A549 (cell line): ENCODE data around the gene AK1.

Experiments
- CEBPB ChIP-seq, 2 experiments: fragments of >200 bp in 1 of 2; sonication (Bioruptor Twin) in 1 of 2; formaldehyde crosslinking in 1 of 2; IDR thresholded peaks; 2 replicates each; pipeline ENCODE4 v1.6.1; 2012 to 2016
- CHD2 ChIP-seq: fragments of 150-350 bp; IDR thresholded peaks from 2 replicates; pipeline ENCODE4 v1.6.1; 2014; ENCODE audit warnings: low read length; ENCODE audit not compliant: partially characterized antibody
- CHD4 ChIP-seq: fragments of 200-600 bp; sonication (generic); IDR thresholded peaks from 2 replicates; pipeline ENCODE4 v1.6.1; 2016; ENCODE audit warnings: antibody characterized with exemption, mild to moderate bottlenecking, borderline replicate concordance
- MYC ChIP-seq: IDR thresholded peaks from 2 replicates; pipeline ENCODE4 v1.6.1; 2012; ENCODE audit warnings: mild to moderate bottlenecking, inconsistent platforms, low read length, improper control_type of control experiment, borderline replicate concordance
- PHF8 ChIP-seq: fragments of 200-600 bp; sonication (generic); IDR thresholded peaks from 2 replicates; pipeline ENCODE4 v1.6.1; 2016; ENCODE audit warnings: low read depth, mild to moderate bottlenecking, antibody characterized with exemption, moderate library complexity, borderline replicate concordance
- POLR2A ChIP-seq: IDR thresholded peaks from 2 replicates; pipeline ENCODE4 v1.6.1; 2012; ENCODE audit warnings: mild to moderate bottlenecking, low read length
- RAD21 ChIP-seq, 2 experiments: fragments of >200 bp in 1 of 2; sonication (Bioruptor Twin) in 1 of 2; formaldehyde crosslinking in 1 of 2; IDR thresholded peaks in 1 of 2; conservative IDR thresholded peaks in 1 of 2; 2 replicates in 1 of 2; 3 replicates in 1 of 2; pipeline ENCODE4 v1.6.1; 2012 to 2018; ENCODE audit warnings: inconsistent platforms in 1 of 2
- RCOR1 ChIP-seq: fragments of 150-350 bp; IDR thresholded peaks from 2 replicates; pipeline ENCODE4 v1.6.1; 2014; ENCODE audit warnings: antibody characterized with exemption, low read length, low read depth
- RFX5 ChIP-seq: fragments of 450-650 bp; IDR thresholded peaks from 2 replicates; pipeline ENCODE4 v1.7.1; 2014; ENCODE audit warnings: antibody characterized with exemption, mild to moderate bottlenecking, moderate library complexity
- SMC3 ChIP-seq: fragments of >200 bp; sonication (Bioruptor Twin); formaldehyde crosslinking; IDR thresholded peaks from 3 replicates; pipeline ENCODE4 v1.6.1; 2018; ENCODE audit warnings: inconsistent platforms
- TF ChIP-seq, protein P1 (sequence below): fragments of >200 bp; sonication (Bioruptor Twin); formaldehyde crosslinking; IDR thresholded peaks from 3 replicates; pipeline ENCODE4 v1.5.1; 2016
- TF ChIP-seq, protein P2 (sequence below): fragments of 200-600 bp; sonication (generic); IDR thresholded peaks from 2 replicates; pipeline ENCODE4 v1.6.1; 2016; ENCODE audit warnings: antibody characterized with exemption, mild to moderate bottlenecking, moderate library complexity

DNA sequence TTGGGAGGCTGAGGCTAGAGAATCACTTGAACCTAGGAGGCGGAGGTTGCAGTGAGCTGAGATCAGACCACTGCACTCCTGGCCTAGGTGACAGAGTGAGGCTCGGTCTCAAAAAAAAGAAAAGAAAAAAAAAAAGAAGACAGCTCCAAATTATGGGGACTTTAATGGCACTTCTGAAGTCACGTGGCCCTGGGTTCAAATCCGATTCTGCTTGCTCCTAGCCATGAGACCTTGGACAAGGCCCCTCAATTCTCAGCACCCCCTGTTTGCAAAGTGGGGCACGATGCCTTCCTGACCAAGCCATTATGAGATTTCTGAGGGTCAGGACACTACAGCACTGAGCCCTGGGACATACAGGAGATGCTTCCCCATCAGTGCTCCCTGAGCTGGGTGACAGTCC lies 22.0 kb downstream of the AK1 start:
- TF ChIP-seq POLR2A (no peak), CEBPB (IDR thresholded peaks at IDR 0.05) (no peak), RFX5 (no peak), RCOR1 (no peak), MYC (no peak), PHF8 (no peak), CHD4 (no peak), RAD21 (conservative IDR thresholded peaks at IDR 0.05 in 1 of 2, IDR thresholded peaks at IDR 0.05 in 1 of 2) (no peak), SMC3 (no peak), CHD2 (no peak)
- TF ChIP-seq, protein P1, sequence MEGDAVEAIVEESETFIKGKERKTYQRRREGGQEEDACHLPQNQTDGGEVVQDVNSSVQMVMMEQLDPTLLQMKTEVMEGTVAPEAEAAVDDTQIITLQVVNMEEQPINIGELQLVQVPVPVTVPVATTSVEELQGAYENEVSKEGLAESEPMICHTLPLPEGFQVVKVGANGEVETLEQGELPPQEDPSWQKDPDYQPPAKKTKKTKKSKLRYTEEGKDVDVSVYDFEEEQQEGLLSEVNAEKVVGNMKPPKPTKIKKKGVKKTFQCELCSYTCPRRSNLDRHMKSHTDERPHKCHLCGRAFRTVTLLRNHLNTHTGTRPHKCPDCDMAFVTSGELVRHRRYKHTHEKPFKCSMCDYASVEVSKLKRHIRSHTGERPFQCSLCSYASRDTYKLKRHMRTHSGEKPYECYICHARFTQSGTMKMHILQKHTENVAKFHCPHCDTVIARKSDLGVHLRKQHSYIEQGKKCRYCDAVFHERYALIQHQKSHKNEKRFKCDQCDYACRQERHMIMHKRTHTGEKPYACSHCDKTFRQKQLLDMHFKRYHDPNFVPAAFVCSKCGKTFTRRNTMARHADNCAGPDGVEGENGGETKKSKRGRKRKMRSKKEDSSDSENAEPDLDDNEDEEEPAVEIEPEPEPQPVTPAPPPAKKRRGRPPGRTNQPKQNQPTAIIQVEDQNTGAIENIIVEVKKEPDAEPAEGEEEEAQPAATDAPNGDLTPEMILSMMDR = no peak
- TF ChIP-seq, protein P2, sequence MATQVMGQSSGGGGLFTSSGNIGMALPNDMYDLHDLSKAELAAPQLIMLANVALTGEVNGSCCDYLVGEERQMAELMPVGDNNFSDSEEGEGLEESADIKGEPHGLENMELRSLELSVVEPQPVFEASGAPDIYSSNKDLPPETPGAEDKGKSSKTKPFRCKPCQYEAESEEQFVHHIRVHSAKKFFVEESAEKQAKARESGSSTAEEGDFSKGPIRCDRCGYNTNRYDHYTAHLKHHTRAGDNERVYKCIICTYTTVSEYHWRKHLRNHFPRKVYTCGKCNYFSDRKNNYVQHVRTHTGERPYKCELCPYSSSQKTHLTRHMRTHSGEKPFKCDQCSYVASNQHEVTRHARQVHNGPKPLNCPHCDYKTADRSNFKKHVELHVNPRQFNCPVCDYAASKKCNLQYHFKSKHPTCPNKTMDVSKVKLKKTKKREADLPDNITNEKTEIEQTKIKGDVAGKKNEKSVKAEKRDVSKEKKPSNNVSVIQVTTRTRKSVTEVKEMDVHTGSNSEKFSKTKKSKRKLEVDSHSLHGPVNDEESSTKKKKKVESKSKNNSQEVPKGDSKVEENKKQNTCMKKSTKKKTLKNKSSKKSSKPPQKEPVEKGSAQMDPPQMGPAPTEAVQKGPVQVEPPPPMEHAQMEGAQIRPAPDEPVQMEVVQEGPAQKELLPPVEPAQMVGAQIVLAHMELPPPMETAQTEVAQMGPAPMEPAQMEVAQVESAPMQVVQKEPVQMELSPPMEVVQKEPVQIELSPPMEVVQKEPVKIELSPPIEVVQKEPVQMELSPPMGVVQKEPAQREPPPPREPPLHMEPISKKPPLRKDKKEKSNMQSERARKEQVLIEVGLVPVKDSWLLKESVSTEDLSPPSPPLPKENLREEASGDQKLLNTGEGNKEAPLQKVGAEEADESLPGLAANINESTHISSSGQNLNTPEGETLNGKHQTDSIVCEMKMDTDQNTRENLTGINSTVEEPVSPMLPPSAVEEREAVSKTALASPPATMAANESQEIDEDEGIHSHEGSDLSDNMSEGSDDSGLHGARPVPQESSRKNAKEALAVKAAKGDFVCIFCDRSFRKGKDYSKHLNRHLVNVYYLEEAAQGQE = no peak
